ENCODE results near the gene PRAC1. TPM values are rescaled to one million over a fixed set of nuclear protein-coding genes. Genes with fewer than 3 reads are reported as not detected.

PRAC1 gene
- total RNA-seq, 2 donors from 2014 or later, result not detected

DNA sequence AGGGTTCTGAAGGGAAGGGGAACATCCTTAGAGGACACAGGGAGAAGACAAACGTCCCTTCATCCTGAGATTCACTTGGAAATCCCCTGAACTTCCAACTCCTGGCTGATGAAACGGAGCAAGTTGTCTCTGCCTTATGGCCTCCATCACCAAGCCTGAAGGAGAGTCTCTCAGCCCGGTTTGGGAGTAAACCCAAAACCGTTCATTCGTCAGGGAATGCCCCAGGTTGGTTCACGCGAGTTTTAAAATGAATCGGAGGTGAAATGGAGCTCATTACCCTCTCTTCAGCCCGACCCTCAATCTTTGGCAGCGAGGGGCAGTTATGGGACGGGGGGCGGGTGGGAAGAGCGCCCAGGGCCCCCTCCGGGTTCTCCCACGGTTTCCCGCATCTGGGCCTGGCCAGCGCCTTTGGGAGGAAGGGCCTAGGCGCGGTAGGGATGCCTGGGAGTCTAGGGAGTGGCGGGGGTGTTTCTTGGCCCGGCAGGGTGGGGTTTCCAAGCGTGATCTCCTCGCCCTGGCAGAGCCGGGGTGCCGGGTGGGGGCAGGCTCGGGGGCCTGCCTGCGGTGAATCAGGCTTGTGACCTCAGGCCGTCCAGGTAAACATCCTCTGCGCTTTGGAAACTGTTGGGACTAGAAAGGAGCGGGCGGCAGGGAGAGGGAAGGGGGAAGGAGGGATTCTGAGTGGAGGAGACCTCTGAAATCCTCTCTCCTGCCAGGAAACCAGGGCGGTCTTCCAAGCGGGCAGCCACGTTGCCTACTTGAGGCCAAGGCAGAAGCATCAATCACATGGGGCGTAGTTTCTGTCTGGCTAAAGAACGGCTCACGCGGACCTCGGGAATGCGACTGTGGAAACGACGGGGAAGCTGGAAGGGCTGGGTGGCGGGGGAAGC, 30.3 kb upstream of the PRAC1 start:
- Mint-ChIP-seq H3K4me1 (ENCODE audit: low read depth in 2 of 2) (peaks cover 0 to 7% of the 10 kb centered on the region in 2 donors), H3K36me3 (no peaks in the 10 kb centered on the region), H3K27ac (no peak overlapping the region), H3K27me3 (peaks cover 53 to 68% of the 10 kb centered on the region in 2 donors), H3K4me3 (no peak overlapping the region), H3K9me3 (no peaks in the 10 kb centered on the region)
- ATAC-seq (no peak), DNase-seq (ENCODE audit: low spot score) (no peak)

- H3K36me3 Mint-ChIP-seq, result no peaks in the 10 kb centered on the region
- no peak overlapping the region for H3K4me3 Mint-ChIP-seq
- no peak overlapping the region for H3K27ac Mint-ChIP-seq
- ATAC-seq (peak in 1 of 2 donors; percentile 20), DNase-seq (ENCODE audit: low spot score) (no peak)
- no peaks in the 10 kb centered on the region for H3K9me3 Mint-ChIP-seq
- H3K4me1 Mint-ChIP-seq (ENCODE audit: low read depth in 2 of 2), result peaks cover 4 to 10% of the 10 kb centered on the region in 2 donors
- H3K27me3 Mint-ChIP-seq, result peaks cover 53 to 67% of the 10 kb centered on the region in 2 donors
These were observed 29.5 kb upstream of the PRAC1 start for GRCh38 chr17:48751733-48752398.

- H3K4me1 Mint-ChIP-seq (ENCODE audit: low read depth in 2 of 2), result peaks cover 11 to 17% of the 10 kb centered on the region in 2 donors
- H3K9me3 Mint-ChIP-seq, result no peaks in the 10 kb centered on the region
- no peak overlapping the region for H3K4me3 Mint-ChIP-seq
- no peaks in the 10 kb centered on the region for H3K36me3 Mint-ChIP-seq
- no peak for ATAC-seq
- no peak overlapping the region for H3K27ac Mint-ChIP-seq
- H3K27me3 Mint-ChIP-seq, result peaks cover 56 to 67% of the 10 kb centered on the region in 2 donors
- no peak for DNase-seq (ENCODE audit: low spot score)
These were observed 28.9 kb upstream of the PRAC1 start for GRCh38 chr17:48751172-48751571.

GRCh38 chr17:48749621-48750553, 27.6 kb upstream of the PRAC1 start:
- ATAC-seq (no peak), DNase-seq (ENCODE audit: low spot score) (no peak)
- Mint-ChIP-seq H3K4me1 (ENCODE audit: low read depth in 2 of 2) (peaks cover 20% of the 10 kb centered on the region in 2 donors), H3K36me3 (no peaks in the 10 kb centered on the region), H3K27me3 (peaks cover 56 to 75% of the 10 kb centered on the region in 2 donors), H3K4me3 (no peak overlapping the region), H3K27ac (no peak overlapping the region), H3K9me3 (no peaks in the 10 kb centered on the region)

- Mint-ChIP-seq H3K9me3 (no peaks in the 10 kb centered on the region), H3K27me3 (peaks cover 57 to 77% of the 10 kb centered on the region in 2 donors), H3K4me1 (ENCODE audit: low read depth in 2 of 2) (peaks cover 18 to 20% of the 10 kb centered on the region in 2 donors), H3K27ac (no peak overlapping the region), H3K4me3 (no peak overlapping the region), H3K36me3 (no peaks in the 10 kb centered on the region)
- ATAC-seq (no peak), DNase-seq (ENCODE audit: low spot score) (no peak)
These were observed 26.6 kb upstream of the PRAC1 start for GRCh38 chr17:48748718-48749566.

DNA sequence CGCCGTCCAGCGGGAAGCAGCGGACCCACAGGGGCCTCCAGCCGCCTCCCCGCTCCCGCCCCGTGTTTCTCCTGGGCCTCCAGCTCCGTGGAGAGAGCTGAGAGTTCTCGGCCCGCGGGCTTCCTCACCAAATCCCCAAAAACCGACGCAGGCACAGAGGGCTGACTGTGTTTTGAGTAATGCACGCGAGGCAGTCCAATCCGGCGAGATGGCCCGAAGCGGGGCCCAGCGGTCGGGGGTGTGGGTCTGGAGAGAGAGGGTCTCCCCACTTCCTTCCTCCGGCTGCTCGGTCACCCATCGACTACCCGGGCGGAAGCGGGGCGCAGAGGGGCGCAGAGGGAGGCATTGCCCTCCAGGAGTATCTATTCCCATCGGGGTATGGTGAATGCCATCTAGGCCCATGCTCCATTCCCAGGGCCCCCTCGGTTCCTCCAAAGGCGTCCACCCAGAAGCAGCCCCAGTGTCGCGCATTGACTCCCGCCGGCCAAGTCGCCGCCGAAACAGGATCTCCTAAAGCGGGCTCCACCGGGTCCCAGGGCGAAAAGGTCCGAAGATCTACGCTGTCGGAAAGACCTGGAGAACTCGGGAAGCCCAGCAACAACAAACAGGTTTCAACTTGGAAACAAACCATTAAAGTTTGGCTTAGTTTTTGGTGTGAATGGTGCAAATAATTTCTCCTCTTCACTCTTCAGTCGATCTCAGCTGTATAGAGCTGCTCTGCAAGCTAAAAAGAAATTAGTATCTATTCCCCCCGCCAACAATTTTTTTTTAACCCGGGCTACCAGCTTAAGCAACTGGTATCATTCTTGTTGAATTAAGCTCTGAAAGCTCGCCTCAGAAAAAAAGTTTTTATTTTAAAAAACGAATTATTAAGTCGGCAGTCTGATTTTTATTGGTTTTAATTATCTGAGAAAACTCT, 25.4 kb upstream of the PRAC1 start:
- Mint-ChIP-seq H3K27me3 (peaks cover 55 to 77% of the 10 kb centered on the region in 2 donors), H3K36me3 (no peaks in the 10 kb centered on the region), H3K9me3 (no peaks in the 10 kb centered on the region), H3K27ac (no peak overlapping the region), H3K4me1 (ENCODE audit: low read depth in 2 of 2) (peaks cover 18 to 20% of the 10 kb centered on the region in 2 donors), H3K4me3 (no peak overlapping the region)
- DNase-seq (ENCODE audit: low spot score) (no peak), ATAC-seq (no peak)

DNA sequence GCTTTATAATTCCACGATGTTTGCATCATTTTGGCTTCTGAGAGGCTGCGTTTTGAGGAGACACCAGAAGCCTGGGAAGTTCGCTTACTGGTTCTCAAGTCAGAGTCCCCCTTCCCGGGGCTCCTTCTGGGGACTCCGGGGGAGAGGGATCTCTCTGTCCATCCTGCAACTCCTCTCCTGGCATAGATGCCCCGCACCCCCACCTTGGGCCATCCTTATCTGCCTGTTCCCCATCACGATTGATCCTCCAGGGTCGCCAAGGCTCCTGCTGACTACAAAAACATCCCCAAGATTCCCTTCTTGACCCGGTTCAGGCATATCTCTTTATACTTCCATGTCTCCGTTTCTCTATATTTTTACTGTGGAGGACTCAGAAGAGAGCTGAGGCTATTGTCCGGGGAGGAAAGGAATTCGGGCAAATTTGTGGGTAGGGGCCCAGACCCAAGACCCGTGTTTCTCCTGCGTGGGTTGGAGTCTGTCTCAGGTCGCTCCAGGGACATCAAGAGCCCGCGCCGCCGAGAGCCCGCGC, 24.7 kb upstream of the PRAC1 start:
- Mint-ChIP-seq H3K9me3 (no peaks in the 10 kb centered on the region), H3K27ac (no peak overlapping the region), H3K36me3 (no peaks in the 10 kb centered on the region), H3K27me3 (peaks cover 52 to 77% of the 10 kb centered on the region in 2 donors), H3K4me3 (no peak overlapping the region), H3K4me1 (ENCODE audit: low read depth in 2 of 2) (peaks cover 18 to 20% of the 10 kb centered on the region in 2 donors)
- ATAC-seq, result no peak
- no peak for DNase-seq (ENCODE audit: low spot score)

GRCh38 chr17:48745381-48746275, 23.3 kb upstream of the PRAC1 start:
- Mint-ChIP-seq H3K4me3 (no peak overlapping the region), H3K4me1 (ENCODE audit: low read depth in 2 of 2) (peaks cover 18 to 20% of the 10 kb centered on the region in 2 donors), H3K27me3 (peaks cover 44 to 78% of the 10 kb centered on the region in 2 donors), H3K36me3 (no peaks in the 10 kb centered on the region), H3K9me3 (no peaks in the 10 kb centered on the region), H3K27ac (no peak overlapping the region)
- DNase-seq (ENCODE audit: low spot score) (no peak), ATAC-seq (no peak)

DNA sequence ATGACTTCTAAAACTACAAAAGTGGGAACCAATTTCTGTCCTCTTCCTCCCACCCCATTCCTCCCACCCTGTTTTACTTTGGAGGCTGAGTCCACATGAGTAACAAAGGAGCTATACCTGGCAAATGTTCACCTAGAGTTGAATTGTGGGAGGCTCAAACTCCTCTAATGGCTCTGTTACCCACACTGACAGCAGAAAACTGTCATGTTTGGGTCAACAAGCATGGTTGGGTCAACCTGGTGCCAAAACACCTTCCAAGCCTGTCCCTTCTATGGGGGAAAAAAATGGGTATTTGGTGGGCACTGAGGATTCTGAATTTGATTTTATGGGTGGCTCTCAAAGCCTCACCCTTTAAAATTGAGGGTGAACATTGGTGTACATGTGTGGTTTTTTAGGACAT, 18.2 kb upstream of the PRAC1 start:
- Mint-ChIP-seq H3K9me3 (no peaks in the 10 kb centered on the region), H3K36me3 (no peaks in the 10 kb centered on the region), H3K4me3 (no peak overlapping the region), H3K27ac (no peak overlapping the region), H3K4me1 (ENCODE audit: low read depth in 2 of 2) (peaks cover 7% of the 10 kb centered on the region in 2 donors), H3K27me3 (peaks cover 55 to 81% of the 10 kb centered on the region in 2 donors)
- no peak for DNase-seq (ENCODE audit: low spot score)
- no peak for ATAC-seq

- Mint-ChIP-seq H3K4me3 (peak overlapping the region; percentile 48), H3K27ac (no peak overlapping the region), H3K4me1 (ENCODE audit: low read depth in 2 of 2) (peaks cover 5 to 6% of the 10 kb centered on the region in 2 donors), H3K27me3 (peaks cover 58 to 80% of the 10 kb centered on the region in 2 donors), H3K9me3 (no peaks in the 10 kb centered on the region), H3K36me3 (no peaks in the 10 kb centered on the region)
- no peak for DNase-seq (ENCODE audit: low spot score)
- ATAC-seq, result no peak
These were observed 16.6 kb upstream of the PRAC1 start for GRCh38 chr17:48738803-48739526.

DNA sequence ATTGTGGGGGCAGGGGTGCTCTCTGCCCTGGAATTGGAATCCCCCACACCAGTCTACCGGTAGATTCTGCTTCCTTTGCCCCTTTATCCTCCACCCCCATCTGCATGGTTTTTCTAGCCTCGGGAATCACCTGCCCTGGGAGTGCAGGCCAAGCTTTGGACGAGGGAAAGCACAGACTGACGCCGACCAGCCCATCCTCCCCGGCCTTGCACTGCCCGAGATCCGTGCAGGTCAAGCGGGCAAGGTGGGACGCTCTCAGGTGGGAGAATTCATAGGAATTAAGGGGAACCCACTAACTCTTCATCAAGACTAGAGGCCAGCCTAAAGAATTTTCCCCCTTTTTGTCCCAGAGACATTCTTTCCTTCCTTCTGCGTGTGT, 16.1 kb upstream of the PRAC1 start:
- Mint-ChIP-seq H3K4me1 (ENCODE audit: low read depth in 2 of 2) (peaks cover 11% of the 10 kb centered on the region in 2 donors), H3K27ac (no peak overlapping the region), H3K4me3 (no peak overlapping the region)

More for the DNA sequence above, 16.1 kb upstream of the PRAC1 start:
- no peaks in the 10 kb centered on the region for H3K36me3 Mint-ChIP-seq
- DNase-seq (ENCODE audit: low spot score) (no peak), ATAC-seq (no peak)
- no peaks in the 10 kb centered on the region for H3K9me3 Mint-ChIP-seq
- peaks cover 61 to 80% of the 10 kb centered on the region in 2 donors for H3K27me3 Mint-ChIP-seq

All from natural killer cell treated with Interleukin-12 subunit alpha and Interleukin-12 subunit beta and Interleukin-15 and Interleukin-18, amount 100 ng/mL, for 72 hours (primary cell).